Measurements from ENCODE around the gene HCAR2.
"Not testable (repeated sequence)": the region's sequence is repeated elsewhere in the genome, so short reads cannot be mapped to it uniquely, and the experiment has no call there.

HCAR2 gene

DNA sequence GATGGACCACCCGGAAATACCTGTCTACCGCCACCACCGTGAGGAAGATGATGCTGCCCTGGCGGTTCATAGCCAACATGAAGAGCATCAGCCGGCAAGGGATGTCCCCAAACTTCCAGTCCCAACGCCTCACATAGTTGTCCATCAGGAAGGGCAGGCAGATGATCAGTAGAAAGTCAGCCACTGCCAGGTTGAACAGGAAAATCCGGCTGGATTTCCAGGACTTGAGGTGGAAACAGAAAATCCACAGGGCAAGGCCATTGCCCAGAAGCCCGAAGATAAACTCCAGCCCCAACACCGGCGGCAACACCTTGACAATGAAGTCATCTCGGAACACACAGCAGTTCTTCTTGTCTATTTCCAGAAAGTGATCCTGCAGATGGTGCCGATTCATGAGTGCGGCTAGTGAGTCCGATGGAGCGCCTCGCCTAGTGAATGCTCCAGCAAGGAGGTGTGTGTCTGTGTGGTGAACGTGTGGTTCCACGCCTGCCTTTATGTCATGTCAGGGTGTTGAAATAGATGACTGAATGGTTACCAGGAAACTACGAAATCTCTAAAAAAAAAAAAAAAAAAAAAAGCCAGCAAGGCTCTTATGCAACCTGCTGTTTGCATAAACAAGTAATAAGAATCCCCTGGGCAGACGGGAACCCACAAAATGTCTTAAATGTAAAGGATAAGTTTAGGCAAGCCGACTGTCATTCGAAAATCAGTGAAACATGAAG lies at the start of gene HCAR2:
HCAR2 (minus strand) TSS at position 468 of the 722 bp plus-strand sequence; CDS start at position 394, 74 bp downstream.
- DNase-seq (ENCODE audit: low read depth) = not testable (repeated sequence)

DNA sequence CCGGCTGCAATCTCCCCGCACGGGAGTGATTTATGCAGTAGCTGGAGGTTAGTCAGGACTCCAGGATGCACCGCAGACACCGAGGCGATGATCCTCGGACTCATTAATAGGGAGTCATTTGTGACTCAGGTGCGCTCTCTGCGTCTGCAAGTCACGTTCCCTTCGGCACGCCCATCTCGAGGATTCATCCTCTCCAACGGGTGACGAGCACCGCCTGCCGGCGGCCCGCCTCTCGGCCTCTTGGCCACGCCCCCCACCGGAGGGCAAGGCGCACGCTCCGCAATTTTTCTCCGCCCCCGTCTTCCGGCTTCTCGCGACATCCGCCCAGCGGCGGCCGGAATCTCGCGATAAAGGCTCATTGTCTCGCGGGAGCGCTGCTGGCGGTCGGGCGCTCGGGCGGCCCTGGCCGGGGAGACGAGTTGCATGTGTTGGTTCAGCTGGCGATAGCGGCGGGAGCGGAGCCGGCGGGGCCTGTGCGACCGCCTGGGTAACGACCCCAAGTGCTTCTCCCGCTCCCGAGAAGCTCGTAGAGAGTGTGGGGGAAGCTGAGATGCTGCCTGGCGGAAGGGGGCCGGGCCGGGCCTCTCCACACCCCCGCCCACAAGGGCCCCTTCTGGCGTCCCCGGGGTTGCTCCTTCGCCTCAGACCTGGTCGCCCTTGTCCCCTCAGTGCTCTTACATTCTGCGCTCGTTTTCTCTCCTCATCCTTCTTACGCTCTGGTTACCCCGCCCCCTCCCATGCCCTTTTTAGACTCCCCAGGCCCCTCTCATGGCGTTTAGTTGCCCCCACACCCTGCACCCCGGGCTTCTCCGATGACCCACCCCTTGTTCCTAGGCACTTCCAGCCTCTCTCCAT lies 49.5 kb upstream of the HCAR2 start, which contains the start of gene DENR:
DENR (plus strand) TSS at position 361 of the 855 bp plus-strand sequence. CDS start 878 bp downstream, outside the sequence.
- DNase-seq (ENCODE audit: low read depth) = peak; percentile 99

DNA sequence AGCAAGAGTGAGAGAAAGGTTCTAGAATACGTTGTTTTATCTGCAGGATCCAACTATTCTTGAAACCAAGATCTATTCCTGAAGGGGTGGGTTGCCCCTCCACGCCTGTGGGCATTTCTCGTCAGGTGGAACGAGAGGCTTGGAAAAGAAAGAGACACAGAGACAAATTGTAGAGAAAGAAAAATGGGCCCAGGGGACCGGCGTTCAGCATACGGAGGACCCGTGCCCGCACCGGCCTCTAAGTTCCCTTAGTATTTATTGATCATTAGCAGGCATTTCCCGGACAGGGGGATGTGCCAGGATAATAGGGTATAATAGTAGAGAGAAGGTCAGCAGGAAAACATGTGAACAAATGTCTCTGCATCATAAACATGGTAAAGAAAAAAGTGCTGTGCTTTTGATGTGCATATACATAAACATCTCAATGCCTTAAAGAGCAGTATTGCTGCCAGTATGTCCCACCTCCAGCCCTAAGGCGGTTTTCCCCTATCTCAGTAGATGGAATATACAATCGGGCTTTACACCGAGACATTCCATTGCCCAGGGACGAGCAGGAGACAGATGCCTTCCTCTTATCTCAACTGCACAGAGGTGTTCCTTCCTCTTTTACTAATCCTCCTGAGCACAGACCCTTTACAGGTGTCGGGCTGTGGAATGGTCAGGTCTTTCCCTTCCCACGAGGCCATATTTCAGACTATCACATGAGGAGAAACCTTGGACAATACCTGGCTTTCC lies 47.8 kb upstream of the HCAR2 start:
- not testable (repeated sequence) for DNase-seq (ENCODE audit: low read depth)

DNA sequence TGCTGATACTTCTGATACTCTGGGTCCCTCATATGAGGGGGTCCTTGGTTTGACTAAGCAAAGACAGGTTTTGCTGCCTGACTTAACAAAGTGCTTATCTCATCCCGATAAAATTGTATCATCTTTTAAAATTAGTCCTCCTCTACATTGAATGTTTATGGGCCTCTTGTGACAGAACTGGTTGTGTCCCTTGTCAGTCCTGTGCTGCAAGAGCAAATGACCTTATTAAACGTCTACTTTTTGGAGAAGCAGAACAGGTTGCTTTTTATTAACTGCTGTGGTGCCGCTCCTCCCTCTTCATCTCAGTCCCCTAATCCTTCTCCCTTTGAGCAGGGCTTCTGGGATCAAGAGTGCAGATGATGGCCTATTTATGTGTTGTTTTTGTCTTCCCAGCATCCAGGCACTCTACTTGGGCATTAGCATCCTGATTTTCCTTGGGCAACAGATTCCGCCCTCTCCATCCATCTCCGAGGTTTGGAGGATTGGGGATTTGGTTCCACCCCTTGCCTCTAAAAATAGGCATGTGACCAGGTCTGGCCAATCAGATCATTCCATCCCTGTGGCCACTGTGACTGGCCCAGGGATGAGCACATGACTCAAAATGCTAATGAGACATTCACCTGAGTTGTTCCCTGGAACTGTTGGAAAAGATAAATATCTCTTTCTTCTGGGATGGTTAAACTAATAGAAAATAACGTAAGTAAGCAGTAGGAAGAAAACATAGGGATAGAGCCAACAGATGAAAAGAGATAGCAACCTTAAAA lies 46.6 kb upstream of the HCAR2 start:
- DNase-seq (ENCODE audit: low read depth) = no peak

DNA sequence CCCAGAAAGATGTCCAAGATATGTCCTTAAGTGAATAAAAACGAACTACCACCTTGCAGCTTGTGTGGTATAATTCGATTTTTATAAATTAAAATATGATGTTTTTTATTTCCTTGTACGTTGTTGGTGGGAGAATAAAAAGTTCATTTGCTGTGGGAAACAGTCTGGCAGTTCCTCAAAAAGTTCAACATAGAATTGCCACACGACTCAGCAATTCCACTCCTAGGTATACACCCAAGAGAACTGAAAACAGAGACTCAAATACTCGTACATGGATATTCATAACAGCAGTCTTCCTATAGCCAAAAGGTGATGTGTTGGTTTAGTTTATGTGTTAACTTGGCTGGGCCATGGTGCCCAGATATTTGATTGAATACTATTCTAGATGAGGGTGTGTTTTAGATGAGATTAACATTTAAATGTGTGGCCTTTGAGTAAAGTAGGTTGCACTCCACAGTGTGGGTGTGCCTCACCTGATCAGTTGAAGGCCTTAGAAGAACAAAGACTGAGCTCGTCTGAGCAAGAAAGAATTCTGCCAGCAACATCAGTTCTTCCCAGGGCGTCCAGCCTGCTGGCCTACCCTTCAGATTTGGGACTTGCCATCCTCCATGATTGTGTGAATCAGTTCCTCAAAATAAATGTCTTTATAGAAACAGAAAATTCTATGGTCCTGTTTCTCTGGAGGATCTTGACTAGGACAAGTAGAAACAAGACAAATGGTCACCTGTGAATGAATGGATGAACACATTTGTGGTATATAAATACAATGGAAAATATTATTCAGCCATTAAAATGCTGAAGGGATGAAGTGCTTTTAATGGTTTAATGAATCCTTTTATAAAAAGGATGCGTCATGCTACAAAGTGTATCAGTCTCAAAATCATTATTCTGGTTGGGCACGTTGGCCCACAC lies 44.3 kb upstream of the HCAR2 start:
- no peak for DNase-seq (ENCODE audit: low read depth)

- DNase-seq (ENCODE audit: low read depth) = no peak
Observed at GRCh38 chr12:122743895-122744525, 40.9 kb upstream of the HCAR2 start.

- DNase-seq (ENCODE audit: low read depth) = no peak
Observed at GRCh38 chr12:122740351-122740750, 37.2 kb upstream of the HCAR2 start.

GRCh38 chr12:122738571-122738970 lies 35.4 kb upstream of the HCAR2 start:
- no peak for DNase-seq (ENCODE audit: low read depth)

DNA sequence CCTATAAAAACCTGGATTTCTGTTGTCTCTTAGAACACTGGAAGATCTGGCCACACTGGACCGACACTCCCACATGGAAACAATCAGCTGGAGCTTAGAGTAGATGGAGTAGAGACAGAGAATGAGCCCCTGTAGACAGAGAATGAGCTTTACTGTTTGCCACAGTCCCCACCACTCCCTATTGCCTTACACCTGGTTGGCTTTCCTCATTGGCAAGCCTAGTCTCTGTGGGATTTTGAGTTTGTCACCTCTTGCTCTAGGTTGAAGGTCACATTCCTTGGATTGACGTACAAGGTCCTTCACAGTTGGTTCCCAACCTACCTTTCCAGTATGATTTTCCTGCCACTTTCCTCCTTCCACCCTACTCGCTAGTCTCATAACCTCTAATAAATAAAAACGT lies 29.5 kb upstream of the HCAR2 start:
- no peak for DNase-seq (ENCODE audit: low read depth)

DNA sequence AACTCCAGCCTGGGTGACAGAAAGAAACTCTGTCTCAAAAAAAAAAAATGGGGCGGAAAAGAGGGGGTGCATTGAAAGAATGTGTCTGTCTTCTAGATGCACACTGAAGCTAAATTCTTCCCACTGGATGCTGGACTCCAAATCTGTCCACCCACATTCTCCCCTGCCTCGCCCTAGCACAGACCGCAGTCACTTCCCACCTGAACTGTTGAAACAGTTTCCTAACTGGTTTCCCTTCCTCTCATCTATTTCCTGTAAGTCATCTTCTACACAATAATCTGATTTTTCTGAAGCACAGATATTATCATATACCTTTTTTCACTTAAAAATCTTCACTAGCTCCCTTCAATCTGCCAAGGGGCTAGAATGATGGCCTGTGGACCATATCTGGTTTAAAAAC lies 29.0 kb upstream of the HCAR2 start:
- no peak for DNase-seq (ENCODE audit: low read depth)

DNA sequence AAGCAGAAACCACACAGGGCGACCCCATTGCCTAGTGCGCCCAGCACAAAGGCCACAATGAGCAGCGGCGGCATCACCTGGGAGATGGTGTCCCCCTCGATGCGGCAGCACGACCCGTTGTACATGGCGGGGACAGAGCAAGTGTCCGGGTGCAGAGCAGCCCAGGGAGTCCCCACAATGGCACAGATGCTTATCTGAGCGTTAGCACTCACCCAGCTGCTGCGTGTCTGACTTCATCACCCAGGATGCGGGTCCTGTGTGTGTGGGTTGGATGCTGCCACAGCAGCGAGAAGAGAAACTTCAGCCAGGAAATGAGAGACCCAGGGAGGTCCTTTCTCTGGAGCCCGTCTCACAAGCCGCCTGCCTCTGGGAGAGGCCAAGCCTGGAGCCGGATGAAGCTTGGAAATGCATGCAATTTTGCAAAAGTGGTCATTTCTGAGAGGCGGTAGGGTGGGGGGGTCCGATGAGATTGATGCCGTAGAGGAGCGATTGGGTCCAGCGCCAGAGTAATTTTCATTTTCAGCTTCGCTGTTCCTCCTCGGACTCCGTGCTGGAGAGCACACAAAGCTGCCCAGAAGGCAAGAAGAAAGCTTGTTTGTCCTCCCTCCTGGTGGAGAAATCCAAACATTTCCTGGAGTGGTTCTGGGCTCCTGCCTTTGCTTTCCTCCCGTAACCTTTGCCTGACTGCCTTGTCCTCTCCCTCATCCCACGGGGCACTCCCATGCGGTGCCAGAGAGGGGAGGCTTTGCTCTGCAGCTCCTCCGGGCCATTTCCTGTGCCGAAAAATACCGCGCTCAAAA lies 27.3 kb upstream of the HCAR2 start, which contains the start of gene HCAR1:
HCAR1 (minus strand) TSS at position 630 of the 800 bp plus-strand sequence; CDS start at position 125, 505 bp downstream.
- peak; percentile 6 for DNase-seq (ENCODE audit: low read depth)

- DNase-seq (ENCODE audit: low read depth) = no peak
Observed at GRCh38 chr12:122729583-122730214, 26.5 kb upstream of the HCAR2 start.

- DNase-seq (ENCODE audit: low read depth) = no peak
Observed at GRCh38 chr12:122726080-122726558, 23.0 kb upstream of the HCAR2 start.

DNA sequence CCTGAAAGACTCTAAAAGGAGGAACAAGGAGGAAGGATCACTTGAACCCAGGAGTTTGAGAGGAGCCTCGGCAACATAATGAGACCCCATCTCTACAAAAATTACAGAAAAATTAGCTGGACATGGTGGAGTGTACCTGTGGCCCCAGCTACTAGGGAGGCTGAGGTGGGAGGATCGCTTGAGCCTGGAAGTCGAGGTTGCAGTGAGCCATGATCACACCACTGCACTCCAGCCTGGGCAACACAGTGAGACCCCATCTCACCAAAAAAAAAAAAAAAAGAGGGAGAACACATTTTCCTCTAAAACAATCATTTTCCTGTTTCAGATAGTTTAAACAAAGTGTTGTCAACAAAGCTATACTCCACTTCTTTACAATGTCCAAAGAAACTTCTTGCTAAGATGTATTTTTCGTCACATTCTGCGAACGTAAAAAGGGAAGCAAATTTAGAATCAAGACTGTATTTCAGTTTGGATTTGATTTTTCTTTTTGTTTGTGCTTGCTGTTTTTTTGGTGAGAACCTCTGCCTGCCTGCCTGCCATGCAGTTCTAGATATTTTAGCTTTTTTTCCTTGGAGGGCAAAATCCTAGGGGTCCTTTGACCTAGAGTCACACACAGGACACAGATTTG lies 22.4 kb upstream of the HCAR2 start:
- DNase-seq (ENCODE audit: low read depth) = no peak

DNA sequence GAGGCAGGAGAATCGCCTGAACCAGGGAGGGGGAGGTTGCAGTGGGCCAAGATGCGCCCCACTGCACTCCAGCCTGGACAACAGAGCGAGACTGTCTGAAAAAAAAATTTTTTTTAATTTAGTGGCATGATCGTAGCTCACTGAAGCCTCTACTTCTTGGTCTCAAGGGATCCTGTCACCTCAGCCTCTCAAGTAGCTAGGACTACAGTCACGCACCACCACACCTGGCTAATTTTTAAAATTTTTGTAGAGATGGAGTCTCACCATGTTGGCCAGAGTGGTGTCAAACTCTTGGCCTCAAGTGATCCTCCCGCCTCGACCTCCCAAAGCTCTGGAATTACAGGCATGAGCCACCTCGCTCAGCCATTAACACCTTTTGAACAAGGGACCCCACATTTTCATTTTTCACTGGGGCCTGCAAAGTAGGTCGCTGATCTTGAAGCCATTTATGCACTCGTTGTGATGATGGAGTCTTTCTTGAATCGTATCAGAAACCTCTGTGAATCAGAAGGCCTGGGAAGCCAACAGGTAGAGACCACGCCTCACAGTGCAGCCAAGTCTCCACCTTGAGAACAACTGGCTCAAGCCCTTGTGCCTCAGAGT lies 21.6 kb upstream of the HCAR2 start:
- DNase-seq (ENCODE audit: low read depth) = no peak

GRCh38 chr12:122722387-122722786 lies 19.2 kb upstream of the HCAR2 start:
- DNase-seq (ENCODE audit: low read depth) = no peak

DNA sequence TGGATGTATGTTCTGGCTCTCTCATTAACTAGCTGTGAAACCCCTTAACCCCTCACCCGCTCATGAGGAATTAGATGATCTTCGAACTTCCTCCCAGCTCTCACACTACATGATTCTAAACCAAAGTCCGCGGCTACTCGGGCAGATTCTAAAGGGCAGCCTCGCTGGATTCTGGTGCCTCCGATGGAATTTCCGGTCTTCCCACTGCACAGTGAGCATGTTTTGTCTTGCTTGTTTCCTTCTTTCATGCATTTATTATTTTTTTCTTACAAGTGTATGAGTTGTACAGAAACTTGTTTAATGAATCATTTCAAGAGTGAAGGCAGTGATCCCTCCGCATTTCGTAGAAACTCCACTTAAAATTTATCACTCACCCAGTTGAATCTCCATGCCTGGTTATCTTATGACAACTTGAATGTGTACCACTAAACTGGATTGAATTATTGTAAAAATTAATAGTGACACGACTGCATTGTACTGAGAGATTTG lies 17.9 kb upstream of the HCAR2 start:
- DNase-seq (ENCODE audit: low read depth) = no peak
